Hepatocyte (in vitro differentiated cells): ENCODE measurements around the gene COLQ. TPM values are rescaled to one million over a fixed set of nuclear protein-coding genes. Genes with fewer than 3 reads are reported as not detected.
"Not testable (repeated sequence)": the region's sequence is repeated elsewhere in the genome, so short reads cannot be mapped to it uniquely, and the experiment has no call there.

Experiments
- DNase-seq: peaks from one replicate; pipeline ENCODE4 v3.0.0-alpha.2; 2016; ENCODE audit warnings: low spot score
- H2AFZ ChIP-seq: fragments of 200-600 bp; sonication (generic); 2 replicates; pipeline ENCODE4 v1.6.0; 2016; ENCODE audit warnings: antibody characterized with exemption, mild to moderate bottlenecking
- H3K27ac ChIP-seq: fragments of 200-600 bp; sonication (generic); 2 replicates; pipeline ENCODE4 v1.5.1; 2016; ENCODE audit warnings: mild to moderate bottlenecking
- H3K27me3 ChIP-seq: fragments of 200-600 bp; sonication (generic); 2 replicates; pipeline ENCODE4 v1.6.1; 2016
- H3K36me3 ChIP-seq: fragments of 200-600 bp; sonication (generic); replicated peaks from 2 replicates; pipeline ENCODE4 v1.5.1; 2016; ENCODE audit warnings: low read depth; ENCODE audit not compliant: insufficient read depth
- H3K4me1 ChIP-seq: fragments of 200-600 bp; sonication (generic); 2 replicates; pipeline ENCODE4 v1.5.1; 2016; ENCODE audit warnings: mild to moderate bottlenecking, moderate library complexity; ENCODE audit not compliant: insufficient read depth
- H3K4me2 ChIP-seq: fragments of 200-600 bp; sonication (generic); 2 replicates; pipeline ENCODE4 v1.6.0; 2016
- H3K4me3 ChIP-seq: fragments of 200-600 bp; sonication (generic); 2 replicates; pipeline ENCODE4 v1.5.1; 2016; ENCODE audit warnings: mild to moderate bottlenecking
- H3K79me2 ChIP-seq: fragments of 200-600 bp; sonication (generic); 2 replicates; pipeline ENCODE4 v1.6.0; 2017; ENCODE audit warnings: mild to moderate bottlenecking
- H3K9me2 ChIP-seq: fragments of 200-600 bp; sonication (generic); replicated peaks from 2 replicates; pipeline ENCODE4 v1.6.0; 2017; ENCODE audit warnings: mild to moderate bottlenecking; ENCODE audit not compliant: insufficient read depth
- H3K9me3 ChIP-seq: fragments of 200-600 bp; sonication (generic); 2 replicates; pipeline ENCODE4 v1.5.1; 2016; ENCODE audit warnings: low read depth, mild to moderate bottlenecking
- H4K20me1 ChIP-seq: fragments of 200-600 bp; sonication (generic); 2 replicates; pipeline ENCODE4 v1.6.0; 2016; ENCODE audit warnings: mild to moderate bottlenecking; ENCODE audit not compliant: insufficient read depth, poor library complexity, severe bottlenecking
- CTCF ChIP-seq: fragments of 200-600 bp; sonication (generic); IDR thresholded peaks from 2 replicates; pipeline ENCODE4 v1.5.1; 2016; ENCODE audit warnings: antibody characterized with exemption, mild to moderate bottlenecking; ENCODE audit not compliant: poor library complexity
- EZH2 ChIP-seq: fragments of 200-600 bp; sonication (generic); IDR thresholded peaks from 2 replicates; pipeline ENCODE4 v1.6.1; 2016; ENCODE audit warnings: antibody characterized with exemption, mild to moderate bottlenecking, borderline replicate concordance
- EZH2phosphoT487 ChIP-seq: fragments of 200-600 bp; sonication (generic); IDR thresholded peaks from one replicate; pipeline ENCODE4 v1.6.1; 2018; ENCODE audit warnings: antibody characterized with exemption, mild to moderate bottlenecking, low read depth, moderate library complexity; ENCODE audit not compliant: unreplicated experiment, severe bottlenecking
- WGBS: methylation state at CpG from one replicate; pipeline ENCODE4 v1.1.6; 2016; ENCODE audit warnings: low lambda C conversion rate; ENCODE audit errors: missing lambda C conversion rate; 5-methylcytosine and 5-hydroxymethylcytosine counted together
- polyA plus RNA-seq: library from polyadenylated mRNA; unstranded; fragments of >200 nt; fragmentation: Nextera tagmentation; extraction: Ambion mirVana; gene quantifications from 2 replicates; pipeline ENCODE4 v1.2.1, GENCODE V29; 2016
- total RNA-seq: library from RNA; depleted of rRNA; stranded (reverse); fragments of >200 nt; gene quantifications from 2 replicates; pipeline ENCODE4 v1.2.3, GENCODE V29; 2014

COLQ gene
- total and polyA plus RNA-seq, 2 experiments from 2014 or later, result 0.27 to 0.73 TPM

DNA sequence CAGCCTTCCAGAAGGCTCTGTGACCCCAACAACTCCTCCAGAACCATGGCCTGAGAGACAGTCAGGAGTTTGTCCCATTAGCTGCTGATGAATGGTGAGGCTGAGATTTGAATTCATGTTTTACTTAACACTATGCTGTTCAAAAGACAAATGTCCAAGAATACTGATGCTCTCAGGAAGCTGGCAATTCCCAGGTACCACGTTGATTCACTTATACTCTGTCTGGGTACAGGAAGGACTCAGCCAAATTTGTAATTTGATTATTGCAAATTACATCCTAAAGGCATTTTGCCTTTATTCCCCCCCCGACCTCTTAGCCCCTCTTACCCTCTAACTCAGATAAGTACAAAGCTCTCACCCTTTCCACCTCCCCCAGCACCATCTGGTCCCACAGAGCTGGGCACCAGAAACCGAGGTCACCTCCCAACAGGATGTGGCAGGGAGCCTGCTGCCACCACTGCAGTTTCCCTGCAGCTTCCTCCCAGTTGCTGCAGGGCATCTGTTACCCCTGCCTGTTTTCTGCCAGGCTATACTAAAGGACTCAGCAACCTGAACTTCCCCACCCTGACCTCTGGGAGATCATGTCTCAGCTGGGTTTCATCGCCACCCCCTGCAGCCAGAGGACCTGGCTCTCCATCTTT lies 60.5 kb downstream of the COLQ start:
- no peaks in the 10 kb centered on the region for H3K36me3 ChIP-seq
- 89% methylated on average over 4 of the region's 4 CpGs for WGBS
- H3K4me1 ChIP-seq, result no peaks in the 10 kb centered on the region
- no peak overlapping the region for H2AFZ ChIP-seq
- H3K9me2 ChIP-seq, result no peaks in the 10 kb centered on the region
- H3K27me3 ChIP-seq, result no peaks in the 10 kb centered on the region
- no peak for TF ChIP-seq EZH2phosphoT487
- no peak for TF ChIP-seq CTCF
- no peak for TF ChIP-seq EZH2
- no peaks in the 10 kb centered on the region for H3K79me2 ChIP-seq
- no peaks in the 10 kb centered on the region for H4K20me1 ChIP-seq
- no peak overlapping the region for H3K4me3 ChIP-seq
- no peak for DNase-seq
- no peak overlapping the region for H3K27ac ChIP-seq
- H3K4me2 ChIP-seq, result no peak overlapping the region
- H3K9me3 ChIP-seq, result no peaks in the 10 kb centered on the region

GRCh38 chr3:15458212-15458780 lies 63.2 kb downstream of the COLQ start:
- DNase-seq, result no peak

GRCh38 chr3:15456915-15457314 lies 64.6 kb downstream of the COLQ start:
- not testable (repeated sequence) for H3K36me3 ChIP-seq, H3K9me2 ChIP-seq, H3K4me1 ChIP-seq, DNase-seq, H4K20me1 ChIP-seq, H3K4me3 ChIP-seq, H3K79me2 ChIP-seq, H3K27me3 ChIP-seq, H3K9me3 ChIP-seq, H2AFZ ChIP-seq, H3K4me2 ChIP-seq, H3K27ac ChIP-seq
- WGBS, result 86% methylated on average over 10 of the region's 10 CpGs

More at GRCh38 chr3:15458212-15458780, 63.2 kb downstream of the COLQ start:
- no peaks in the 10 kb centered on the region for H3K79me2 ChIP-seq
- H4K20me1 ChIP-seq, result no peaks in the 10 kb centered on the region
- H3K27me3 ChIP-seq, result no peaks in the 10 kb centered on the region
- H3K4me1 ChIP-seq, result no peaks in the 10 kb centered on the region
- no peaks in the 10 kb centered on the region for H3K9me2 ChIP-seq
- H2AFZ ChIP-seq, result no peak overlapping the region
- no peaks in the 10 kb centered on the region for H3K36me3 ChIP-seq
- WGBS, result 91% methylated on average over 7 of the region's 7 CpGs
- no peak overlapping the region for H3K4me2 ChIP-seq
- H3K9me3 ChIP-seq, result no peaks in the 10 kb centered on the region
- TF ChIP-seq EZH2phosphoT487, result no peak
- TF ChIP-seq CTCF, result no peak
- no peak for TF ChIP-seq EZH2
- H3K27ac ChIP-seq, result no peak overlapping the region
- H3K4me3 ChIP-seq, result no peak overlapping the region

GRCh38 chr3:15456321-15456720 lies 65.2 kb downstream of the COLQ start:
- Histone ChIP-seq H3K4me2 (no peak overlapping the region), H3K27ac (no peak overlapping the region), H3K9me2 (no peaks in the 10 kb centered on the region), H3K4me1 (no peaks in the 10 kb centered on the region), H3K36me3 (no peaks in the 10 kb centered on the region), H3K9me3 (no peaks in the 10 kb centered on the region), H3K79me2 (no peaks in the 10 kb centered on the region), H4K20me1 (no peaks in the 10 kb centered on the region), H2AFZ (no peak overlapping the region), H3K4me3 (no peak overlapping the region), H3K27me3 (no peaks in the 10 kb centered on the region)
- 97% methylated on average over 2 of the region's 2 CpGs for WGBS
- TF ChIP-seq CTCF (no peak), EZH2phosphoT487 (no peak), EZH2 (no peak)
- no peak for DNase-seq
